Activated CD4-positive, alpha-beta T cell treated with anti-CD3 and anti-CD28 coated beads for 1 hour (primary cell): ENCODE results near the gene SAT2.

Experiments used
- DNase-seq: peaks from one replicate; pipeline ENCODE4 v3.0.0-alpha.2; 2020

Gene SAT2

GRCh38 chr17:7589891-7590691 is 37.5 kb downstream of the SAT2 start, which contains the start of gene SOX15:
Gene SOX15 (minus strand): TSS chr17:7590094. CDS start chr17:7589676, 418 bp downstream.
- DNase-seq, result no peak

GRCh38 chr17:7589204-7589868 is 38.3 kb downstream of the SAT2 start:
- peak; percentile 56 for DNase-seq

GRCh38 chr17:7588553-7589203 is 38.9 kb downstream of the SAT2 start:
- DNase-seq, result no peak

GRCh38 chr17:7587420-7588151 is 40.0 kb downstream of the SAT2 start:
- no peak for DNase-seq

- no peak for DNase-seq
Measured at GRCh38 chr17:7586673-7587419, 40.8 kb downstream of the SAT2 start.

- DNase-seq, result peak; percentile 92
Measured at GRCh38 chr17:7583253-7584109, 44.1 kb downstream of the SAT2 start, which contains the start of gene MPDU1. Gene MPDU1 (plus strand): TSS chr17:7583852. CDS start chr17:7583863, 11 bp downstream.

- no peak for DNase-seq
Measured at GRCh38 chr17:7582396-7583252, 45.0 kb downstream of the SAT2 start.

- no peak for DNase-seq
Measured at GRCh38 chr17:7580604-7581575, 46.7 kb downstream of the SAT2 start.

- no peak for DNase-seq
Measured at GRCh38 chr17:7579834-7580603, 47.6 kb downstream of the SAT2 start.

GRCh38 chr17:7579001-7579833 is 48.4 kb downstream of the SAT2 start, which contains the start of gene CD68:
Gene CD68 (plus strand): TSS chr17:7579638. CDS start chr17:7579678, 40 bp downstream.
- peak; percentile 47 for DNase-seq

- DNase-seq, result no peak
Measured at GRCh38 chr17:7577327-7578199, 50.1 kb downstream of the SAT2 start.

GRCh38 chr17:7576432-7576937 is 51.1 kb downstream of the SAT2 start:
- no peak for DNase-seq
